ENCODE data around the gene P2RY8. TPM values are rescaled to one million over a fixed set of nuclear protein-coding genes. Genes with fewer than 3 reads are reported as not detected.
"Not testable (repeated sequence)": the region's sequence is repeated elsewhere in the genome, so short reads cannot be mapped to it uniquely, and the experiment has no call there.

Gene P2RY8
- total RNA-seq, 1 experiment from 2014 or later: 0.44 TPM

GRCh38 chrX:1446984-1447968 is 89.7 kb downstream of the P2RY8 start:
- H3K4me3 ChIP-seq (replicated peaks in 1 of 2; ENCODE audit: low read depth in 1 of 2, low read length in 2 of 2); H4K20me1 ChIP-seq (ENCODE audit: insufficient read depth); H3K4me1 ChIP-seq (ENCODE audit: control insufficient read depth in 1 of 2, insufficient read depth in 2 of 2, low read length in 2 of 2); ATAC-seq; H3K9me3 ChIP-seq (ENCODE audit: control insufficient read depth in 1 of 2, insufficient read depth in 1 of 2, low read depth in 1 of 2, low read length in 2 of 2); H3K27me3 ChIP-seq (ENCODE audit: insufficient read depth, low read length); H3K9me2 ChIP-seq (ENCODE audit: insufficient read depth); RAD21 ChIA-PET (ENCODE audit: low non-redundant PET in 1 of 2, low total read pairs in 2 of 2, uncharacterized antibody in 2 of 2, unreplicated experiment in 2 of 2); DNase-seq (ENCODE audit: low read depth, low spot score); intact Hi-C loops (cut with micrococcal nuclease); CTCF ChIA-PET; H3K27ac ChIP-seq (ENCODE audit: low read depth, low read length); H2AFZ ChIP-seq (ENCODE audit: low read depth, low read length, poor library complexity, severe bottlenecking); H3K4me2 ChIP-seq (ENCODE audit: low read length); POLR2A ChIA-PET; H3K9ac ChIP-seq (ENCODE audit: low read length): not testable (repeated sequence)
- Histone ChIP-seq H3K79me2 (ENCODE audit: insufficient read depth, low read length) (peaks cover 84% of the 10 kb centered on the region), H3K36me3 (ENCODE audit: control insufficient read depth in 1 of 2, insufficient read depth in 2 of 2, low read length in 2 of 2) (peaks cover 0 to 15% of the 10 kb centered on the region in 2 experiments; a peak in 1 of 4 replicates)
- TSS peak; percentile 26 for BruUV-seq (replicated peaks)

GRCh38 chrX:1444561-1445500 is 92.2 kb downstream of the P2RY8 start:
- POLR2A ChIA-PET: no interaction called here
- intact Hi-C loops (cut with micrococcal nuclease): no loop called here
- Histone ChIP-seq H3K79me2 (ENCODE audit: insufficient read depth, low read length) (peaks cover 68% of the 10 kb centered on the region), H3K4me2 (ENCODE audit: low read length) (no peak overlapping the region), H3K27me3 (ENCODE audit: insufficient read depth, low read length) (no peaks in the 10 kb centered on the region), H3K9ac (ENCODE audit: low read length) (no peak overlapping the region), H2AFZ (ENCODE audit: low read depth, low read length, poor library complexity, severe bottlenecking) (no peak overlapping the region), H3K9me2 (ENCODE audit: insufficient read depth) (no peaks in the 10 kb centered on the region), H3K9me3 (ENCODE audit: control insufficient read depth in 1 of 2, insufficient read depth in 1 of 2, low read depth in 1 of 2, low read length in 2 of 2) (no peaks in the 10 kb centered on the region; a peak in 1 of 4 replicates), H3K36me3 (ENCODE audit: control insufficient read depth in 1 of 2, insufficient read depth in 2 of 2, low read length in 2 of 2) (peaks cover 0 to 15% of the 10 kb centered on the region in 2 experiments; a peak in 1 of 4 replicates), H3K4me1 (ENCODE audit: control insufficient read depth in 1 of 2, insufficient read depth in 2 of 2, low read length in 2 of 2) (no peaks in the 10 kb centered on the region), H3K4me3 (replicated peaks in 1 of 2; ENCODE audit: low read depth in 1 of 2, low read length in 2 of 2) (no peak overlapping the region), H3K27ac (ENCODE audit: low read depth, low read length) (no peak overlapping the region), H4K20me1 (ENCODE audit: insufficient read depth) (no peaks in the 10 kb centered on the region)
- DNase-seq (ENCODE audit: low read depth, low spot score) (no peak), ATAC-seq (no peak)
- TF ChIP-seq TCF7L2 (IDR thresholded peaks at IDR 0.05; ENCODE audit: borderline replicate concordance, extremely low read depth, insufficient read depth, insufficient read length): no peak
- TF ChIP-seq, protein P1, sequence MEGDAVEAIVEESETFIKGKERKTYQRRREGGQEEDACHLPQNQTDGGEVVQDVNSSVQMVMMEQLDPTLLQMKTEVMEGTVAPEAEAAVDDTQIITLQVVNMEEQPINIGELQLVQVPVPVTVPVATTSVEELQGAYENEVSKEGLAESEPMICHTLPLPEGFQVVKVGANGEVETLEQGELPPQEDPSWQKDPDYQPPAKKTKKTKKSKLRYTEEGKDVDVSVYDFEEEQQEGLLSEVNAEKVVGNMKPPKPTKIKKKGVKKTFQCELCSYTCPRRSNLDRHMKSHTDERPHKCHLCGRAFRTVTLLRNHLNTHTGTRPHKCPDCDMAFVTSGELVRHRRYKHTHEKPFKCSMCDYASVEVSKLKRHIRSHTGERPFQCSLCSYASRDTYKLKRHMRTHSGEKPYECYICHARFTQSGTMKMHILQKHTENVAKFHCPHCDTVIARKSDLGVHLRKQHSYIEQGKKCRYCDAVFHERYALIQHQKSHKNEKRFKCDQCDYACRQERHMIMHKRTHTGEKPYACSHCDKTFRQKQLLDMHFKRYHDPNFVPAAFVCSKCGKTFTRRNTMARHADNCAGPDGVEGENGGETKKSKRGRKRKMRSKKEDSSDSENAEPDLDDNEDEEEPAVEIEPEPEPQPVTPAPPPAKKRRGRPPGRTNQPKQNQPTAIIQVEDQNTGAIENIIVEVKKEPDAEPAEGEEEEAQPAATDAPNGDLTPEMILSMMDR (IDR thresholded peaks at IDR 0.05 in 2 of 3, conservative IDR thresholded peaks at IDR 0.05 in 1 of 3; ENCODE audit: borderline replicate concordance in 1 of 3, insufficient read depth in 1 of 3, low read depth in 2 of 3, low read length in 2 of 3): no peak
- TF ChIP-seq RAD21 (IDR thresholded peaks at IDR 0.05; ENCODE audit: low read depth): no peak
- RAD21 ChIA-PET (ENCODE audit: low non-redundant PET in 1 of 2, low total read pairs in 2 of 2, uncharacterized antibody in 2 of 2, unreplicated experiment in 2 of 2): no interaction called here
- CTCF ChIA-PET: no interaction called here
- no TSS peak for BruUV-seq (replicated peaks)

Data from HCT116 (cell line).